ENCODE data around the gene PKDCC. TPM values are rescaled to one million over a fixed set of nuclear protein-coding genes. Genes with fewer than 3 reads are reported as not detected.

The PKDCC gene
- total RNA-seq, 4 donors from 2014 or later: 5.9 to 21.4 (median 12.7) TPM

DNA sequence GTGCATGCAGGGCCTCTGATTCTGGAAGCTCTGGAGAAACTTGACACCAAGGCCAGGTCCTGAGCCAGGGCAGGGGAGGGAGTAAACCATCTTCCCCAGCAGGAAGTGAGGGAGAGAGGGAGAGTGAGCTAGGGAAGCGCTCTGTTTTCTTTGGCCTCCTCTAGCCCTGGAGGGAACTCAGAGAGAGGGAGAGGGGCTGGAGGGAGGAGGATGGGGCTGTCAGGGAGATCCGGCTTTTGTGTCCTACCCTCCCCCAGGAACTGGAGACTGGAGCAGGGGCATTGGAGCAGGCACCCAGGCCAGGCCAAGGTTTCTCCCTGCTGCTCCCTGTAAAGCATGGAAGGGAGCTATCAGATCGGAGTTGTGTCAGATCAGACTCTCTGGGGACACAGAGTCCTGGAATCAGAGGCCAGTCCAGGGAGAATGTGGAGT lies 22.7 kb upstream of the PKDCC start:
- intact Hi-C loops (cut with DNase I): no loop called here
- Histone ChIP-seq H3K27ac (peak overlapping the region in 1 of 3 donors; percentile 27), H3K4me3 (replicated peaks in 1 of 3) (no peak overlapping the region), H3K4me1 (peaks cover 0 to 10% of the 10 kb centered on the region in 2 donors), H3K27me3 (no peaks in the 10 kb centered on the region), H3K9me3 (no peaks in the 10 kb centered on the region), H3K36me3 (no peaks in the 10 kb centered on the region)
- WGBS, 2 donors: 42 to 43% methylated on average over 3 of the region's 3 CpGs
- TF ChIP-seq, protein P1, sequence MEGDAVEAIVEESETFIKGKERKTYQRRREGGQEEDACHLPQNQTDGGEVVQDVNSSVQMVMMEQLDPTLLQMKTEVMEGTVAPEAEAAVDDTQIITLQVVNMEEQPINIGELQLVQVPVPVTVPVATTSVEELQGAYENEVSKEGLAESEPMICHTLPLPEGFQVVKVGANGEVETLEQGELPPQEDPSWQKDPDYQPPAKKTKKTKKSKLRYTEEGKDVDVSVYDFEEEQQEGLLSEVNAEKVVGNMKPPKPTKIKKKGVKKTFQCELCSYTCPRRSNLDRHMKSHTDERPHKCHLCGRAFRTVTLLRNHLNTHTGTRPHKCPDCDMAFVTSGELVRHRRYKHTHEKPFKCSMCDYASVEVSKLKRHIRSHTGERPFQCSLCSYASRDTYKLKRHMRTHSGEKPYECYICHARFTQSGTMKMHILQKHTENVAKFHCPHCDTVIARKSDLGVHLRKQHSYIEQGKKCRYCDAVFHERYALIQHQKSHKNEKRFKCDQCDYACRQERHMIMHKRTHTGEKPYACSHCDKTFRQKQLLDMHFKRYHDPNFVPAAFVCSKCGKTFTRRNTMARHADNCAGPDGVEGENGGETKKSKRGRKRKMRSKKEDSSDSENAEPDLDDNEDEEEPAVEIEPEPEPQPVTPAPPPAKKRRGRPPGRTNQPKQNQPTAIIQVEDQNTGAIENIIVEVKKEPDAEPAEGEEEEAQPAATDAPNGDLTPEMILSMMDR (IDR thresholded peaks at IDR 0.05): no peak
- no peak for TF ChIP-seq POLR2A (IDR thresholded peaks at IDR 0.05)
- DNase-seq: peak in 1 of 2 donors; percentile 16

DNA sequence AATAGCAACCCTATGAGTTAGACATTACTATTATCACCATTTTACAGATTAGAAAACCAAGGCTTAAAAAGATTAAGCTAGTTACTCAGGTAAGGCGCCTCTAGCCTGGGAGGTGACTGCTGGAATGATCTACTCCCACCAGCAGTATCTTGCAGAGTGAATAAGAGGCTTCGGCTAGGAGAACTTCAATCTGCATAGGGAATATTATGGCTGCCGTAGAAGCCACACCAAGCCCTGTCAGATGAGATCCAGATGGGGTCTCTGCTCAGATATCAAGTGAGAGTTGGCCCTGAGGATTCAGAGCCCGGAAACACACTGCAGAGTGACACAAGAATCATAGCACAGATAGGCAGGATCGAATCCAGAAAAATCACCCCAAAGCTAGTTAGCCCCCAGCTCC lies 21.5 kb upstream of the PKDCC start:
- peaks cover 0 to 14% of the 10 kb centered on the region in 2 donors for H3K4me1 ChIP-seq
- DNase-seq: no peak
- intact Hi-C loops (cut with DNase I): no loop called here
- no peaks in the 10 kb centered on the region for H3K9me3 ChIP-seq
- TF ChIP-seq, protein P1 (IDR thresholded peaks at IDR 0.05): no peak
- no peak for TF ChIP-seq POLR2A (IDR thresholded peaks at IDR 0.05)
- H3K27ac ChIP-seq: no peak overlapping the region
- 89% methylated on average over 5 of the region's 5 CpGs for WGBS, 2 donors
- no peaks in the 10 kb centered on the region for H3K36me3 ChIP-seq
- no peak overlapping the region for H3K4me3 ChIP-seq (replicated peaks in 1 of 3)
- H3K27me3 ChIP-seq: no peaks in the 10 kb centered on the region

DNA sequence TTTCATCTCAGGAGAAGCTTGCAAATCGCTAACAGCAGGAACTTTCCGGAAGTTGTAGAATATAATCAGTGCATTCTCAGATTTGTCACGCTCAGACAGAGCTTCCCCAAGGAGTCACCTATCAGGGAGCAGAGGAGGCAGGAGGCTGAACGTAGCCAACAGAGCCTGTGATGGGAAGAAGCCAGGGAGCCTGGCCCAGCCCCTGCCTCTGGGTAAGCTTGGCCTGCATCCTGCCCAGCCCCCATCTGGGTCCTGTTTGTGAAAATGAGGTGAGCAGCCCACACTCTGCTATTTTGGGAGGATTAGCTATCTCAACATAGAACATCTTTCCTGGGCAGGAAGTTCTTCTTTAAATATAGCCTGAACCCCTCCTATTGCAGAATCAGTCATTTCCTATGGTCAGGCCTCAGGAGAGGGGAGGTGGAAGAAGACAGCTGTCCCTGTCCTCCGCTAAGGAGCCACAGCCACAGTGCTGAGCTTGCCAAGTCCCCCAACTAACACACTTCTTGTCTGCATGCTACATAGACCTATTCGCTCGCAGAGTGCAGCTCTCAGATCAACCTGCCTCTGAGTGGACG lies 19.2 kb upstream of the PKDCC start:
- no peak for DNase-seq
- Histone ChIP-seq H3K4me1 (peaks cover 5 to 19% of the 10 kb centered on the region in 2 donors), H3K27ac (no peak overlapping the region), H3K27me3 (no peaks in the 10 kb centered on the region), H3K9me3 (no peaks in the 10 kb centered on the region), H3K36me3 (no peaks in the 10 kb centered on the region), H3K4me3 (replicated peaks in 1 of 3) (no peak overlapping the region)
- TF ChIP-seq, protein P1 (IDR thresholded peaks at IDR 0.05): no peak
- TF ChIP-seq POLR2A (IDR thresholded peaks at IDR 0.05): no peak
- intact Hi-C loops (cut with DNase I): no loop called here
- WGBS, 2 donors: 74 to 76% methylated on average over 8 of the region's 8 CpGs

DNA sequence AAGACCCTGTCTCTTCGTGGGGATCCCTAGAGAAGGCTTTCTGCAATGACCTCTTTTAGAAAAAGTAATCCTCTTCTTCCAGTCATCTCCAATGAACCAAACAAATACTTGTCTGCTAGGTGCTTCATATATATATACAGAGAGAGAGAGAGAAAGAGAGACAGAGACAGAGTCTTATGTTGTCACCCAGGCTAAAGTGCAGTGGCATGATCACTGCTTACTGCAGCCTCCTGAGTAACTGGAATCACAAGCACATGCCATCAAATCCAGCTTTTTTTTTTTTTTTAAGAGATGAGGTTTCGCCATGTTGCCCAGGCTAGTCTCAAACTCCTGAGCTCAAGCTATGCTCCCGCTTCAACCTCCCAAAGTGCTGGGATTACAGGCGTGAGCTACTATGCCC lies 18.6 kb upstream of the PKDCC start:
- H3K9me3 ChIP-seq: no peaks in the 10 kb centered on the region
- no peak for DNase-seq
- no peak overlapping the region for H3K27ac ChIP-seq
- no peaks in the 10 kb centered on the region for H3K27me3 ChIP-seq
- TF ChIP-seq, protein P1 (IDR thresholded peaks at IDR 0.05): no peak
- no peak for TF ChIP-seq POLR2A (IDR thresholded peaks at IDR 0.05)
- no peak overlapping the region for H3K4me3 ChIP-seq (replicated peaks in 1 of 3)
- intact Hi-C loops (cut with DNase I): no loop called here
- 84 to 85% methylated on average over 4 of the region's 4 CpGs for WGBS, 2 donors
- H3K36me3 ChIP-seq: no peaks in the 10 kb centered on the region
- H3K4me1 ChIP-seq: peaks cover 5 to 19% of the 10 kb centered on the region in 2 donors

DNA sequence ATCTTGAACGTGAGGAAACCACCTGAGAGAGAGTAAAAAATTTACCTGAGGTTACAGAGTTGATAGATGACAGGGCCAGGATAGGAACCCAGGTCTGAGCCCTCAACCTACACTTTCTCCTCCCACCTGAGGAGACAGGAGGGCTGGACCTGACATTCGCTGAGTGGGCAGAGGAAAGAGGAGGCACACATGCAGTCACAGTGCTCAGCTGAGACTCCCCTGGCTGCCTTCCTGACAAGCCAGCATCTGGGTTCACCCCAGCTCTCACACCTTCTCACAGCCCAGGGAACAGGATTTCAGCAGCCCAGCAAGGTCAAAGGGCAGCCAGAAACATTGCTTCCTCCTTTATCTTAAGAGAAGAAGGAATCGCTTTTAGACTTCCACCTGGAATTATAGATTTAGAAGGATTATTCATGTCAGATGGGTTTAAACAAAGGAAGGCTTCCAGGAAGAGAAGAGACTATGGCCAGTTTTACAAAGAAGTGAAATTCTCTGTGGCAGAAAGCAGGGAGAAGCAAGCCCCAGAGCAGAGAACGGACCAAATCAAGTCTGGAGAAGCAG lies 18.1 kb upstream of the PKDCC start:
- H3K27ac ChIP-seq: no peak overlapping the region
- H3K4me3 ChIP-seq (replicated peaks in 1 of 3): no peak overlapping the region
- WGBS, 2 donors: 85 to 87% methylated on average over 4 of the region's 4 CpGs
- no peak for DNase-seq
- H3K4me1 ChIP-seq: peaks cover 5 to 19% of the 10 kb centered on the region in 2 donors
- H3K27me3 ChIP-seq: no peaks in the 10 kb centered on the region
- intact Hi-C loops (cut with DNase I): no loop called here
- no peaks in the 10 kb centered on the region for H3K9me3 ChIP-seq
- H3K36me3 ChIP-seq: no peaks in the 10 kb centered on the region
- no peak for TF ChIP-seq POLR2A (IDR thresholded peaks at IDR 0.05)
- TF ChIP-seq, protein P1 (IDR thresholded peaks at IDR 0.05): no peak
